Hematopoietic multipotent progenitor cell treated with erythropoietin and hydrocortisone succinate and interleukin-3 and kit ligand, for 17 days (in vitro differentiated cells): ENCODE measurements around the gene KLHDC8B.
"Not testable (repeated sequence)": the region's sequence is repeated elsewhere in the genome, so short reads cannot be mapped to it uniquely, and the experiment has no call there.

ENCODE experiments used
- DNase-seq: peaks from one replicate; pipeline ENCODE4 v3.0.0-alpha.2; 2015; ENCODE audit warnings: low spot score

KLHDC8B gene

GRCh38 chr3:49183873-49184272 is 12.5 kb downstream of the KLHDC8B start:
- DNase-seq, result no peak

DNA sequence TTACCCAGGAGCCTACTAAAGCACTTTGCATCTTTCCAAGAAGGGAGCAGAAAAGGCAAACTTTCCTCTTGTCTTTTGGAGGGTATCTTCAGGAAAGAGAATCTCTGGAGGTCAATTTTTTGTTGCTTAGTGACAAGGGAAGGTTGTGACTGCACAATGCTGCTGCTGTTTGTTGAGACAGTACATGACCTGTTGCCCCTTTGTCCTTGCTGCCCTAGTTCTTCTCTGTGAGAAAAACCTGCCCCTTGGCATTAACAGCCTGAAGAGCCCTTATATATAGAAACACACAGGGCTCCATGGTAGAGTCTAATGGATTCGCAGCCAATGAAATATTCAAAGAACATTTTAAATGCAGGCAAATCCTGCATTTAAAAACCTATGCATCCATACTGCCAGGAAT is 20.3 kb downstream of the KLHDC8B start:
- DNase-seq, result no peak

DNA sequence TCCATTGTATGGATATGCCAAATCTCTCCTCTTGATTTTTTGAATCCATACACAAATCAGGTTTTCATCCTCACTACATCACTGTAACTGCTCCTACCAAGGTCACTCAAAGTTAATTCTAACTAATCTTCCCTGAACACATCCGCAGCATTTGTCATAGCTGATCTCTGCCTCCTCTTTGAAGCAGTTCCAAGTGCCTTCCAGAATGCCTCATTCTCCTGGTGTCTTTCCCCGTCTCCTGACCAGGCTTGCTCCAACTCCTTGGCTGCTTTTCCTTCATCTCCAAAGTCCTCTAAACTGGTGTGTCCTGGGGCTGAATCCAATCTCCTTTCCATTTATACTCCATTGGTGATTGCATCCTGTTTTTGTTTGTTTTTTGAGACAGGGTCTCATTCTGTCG is 26.8 kb downstream of the KLHDC8B start:
- DNase-seq, result no peak

DNA sequence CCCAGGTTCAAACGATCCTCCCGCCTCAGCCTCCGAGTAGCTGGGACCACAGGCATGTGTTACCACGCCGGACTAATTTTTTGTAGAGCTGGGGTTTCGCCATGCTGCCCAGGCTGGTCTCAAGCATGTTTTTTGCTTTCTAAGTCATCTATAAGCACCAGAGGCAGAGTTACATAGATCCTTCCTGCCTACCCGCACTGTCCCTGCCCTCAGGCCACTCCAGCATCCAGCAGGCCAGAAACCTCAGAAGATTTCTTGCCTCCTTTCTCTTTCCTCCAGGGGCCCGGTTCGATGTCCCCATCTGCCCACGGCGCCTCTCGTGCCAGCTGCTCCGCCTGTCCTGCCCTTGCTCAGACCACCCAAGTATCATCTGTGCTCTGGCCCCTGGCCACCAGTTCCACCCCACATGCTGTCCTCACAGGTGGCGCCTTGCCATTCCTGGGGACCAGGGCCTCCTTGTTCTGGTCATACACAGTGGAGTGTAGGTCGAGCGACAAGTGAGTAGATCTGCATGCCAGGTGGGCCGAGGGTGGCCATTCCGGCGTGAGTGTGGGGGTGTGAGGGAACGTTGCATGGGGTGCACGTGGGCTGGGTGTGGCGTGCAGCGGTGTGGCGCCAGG is 27.3 kb downstream of the KLHDC8B start:
- DNase-seq, result no peak

DNA sequence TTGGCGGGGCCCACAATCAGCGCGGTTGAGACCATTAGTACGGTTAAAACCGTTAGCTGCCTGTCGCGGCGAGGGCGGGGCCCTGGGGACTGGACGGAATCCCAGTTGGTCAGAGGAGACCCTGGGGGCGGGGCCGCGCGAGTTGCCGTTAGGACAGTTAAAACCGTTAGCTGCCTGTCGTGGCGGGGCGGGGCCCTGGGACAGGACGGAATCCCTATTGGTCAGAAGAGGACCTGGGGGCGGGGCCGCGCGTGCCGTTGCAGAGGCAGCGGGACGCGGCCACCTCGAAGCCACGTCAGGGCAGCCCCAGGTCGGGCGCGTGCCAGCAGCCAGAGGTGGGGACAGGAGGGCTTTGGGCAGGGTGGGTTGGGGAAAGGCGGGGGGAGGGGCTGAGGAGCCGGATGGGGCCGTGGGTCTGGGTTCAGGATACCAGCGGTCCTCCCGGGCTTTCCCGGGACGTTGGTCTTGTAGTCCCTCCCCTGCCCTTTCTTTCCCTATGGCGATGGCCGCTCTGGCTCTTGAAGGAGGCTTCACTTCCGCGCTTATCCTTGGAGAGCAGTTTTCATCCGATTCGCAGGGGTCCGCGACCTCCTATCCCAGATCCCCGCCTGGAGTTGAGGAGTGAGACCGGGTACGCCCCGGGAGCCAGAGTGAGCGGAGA is 28.0 kb downstream of the KLHDC8B start:
- no peak for DNase-seq

DNA sequence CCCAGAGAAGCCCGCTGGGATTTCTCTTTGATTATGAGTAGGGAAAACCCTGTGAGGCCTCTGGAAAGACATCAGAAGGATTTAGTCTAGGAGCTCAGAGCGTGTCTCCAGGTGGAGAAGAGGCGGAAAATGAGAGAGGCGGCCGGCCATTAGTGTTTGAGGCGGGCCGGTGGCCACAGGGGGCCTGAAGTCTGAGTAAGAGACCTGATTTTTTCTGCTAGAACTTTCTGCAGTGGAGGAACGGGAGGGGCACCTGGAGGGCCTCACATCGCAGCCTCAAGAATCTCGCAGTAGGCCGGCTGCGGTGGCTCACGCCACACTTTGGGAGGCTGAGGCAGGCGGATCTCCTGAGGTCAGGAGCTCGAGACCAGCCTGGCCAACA is 28.5 kb downstream of the KLHDC8B start:
- no peak for DNase-seq

- DNase-seq, result no peak
Measured at GRCh38 chr3:49213541-49213943, 42.1 kb downstream of the KLHDC8B start.

GRCh38 chr3:49213998-49214397 is 42.6 kb downstream of the KLHDC8B start:
- no peak for DNase-seq

- DNase-seq, result not testable (repeated sequence)
Measured at GRCh38 chr3:49216687-49217086, 45.3 kb downstream of the KLHDC8B start.

- not testable (repeated sequence) for DNase-seq
Measured at GRCh38 chr3:49217108-49217507, 45.7 kb downstream of the KLHDC8B start.

DNA sequence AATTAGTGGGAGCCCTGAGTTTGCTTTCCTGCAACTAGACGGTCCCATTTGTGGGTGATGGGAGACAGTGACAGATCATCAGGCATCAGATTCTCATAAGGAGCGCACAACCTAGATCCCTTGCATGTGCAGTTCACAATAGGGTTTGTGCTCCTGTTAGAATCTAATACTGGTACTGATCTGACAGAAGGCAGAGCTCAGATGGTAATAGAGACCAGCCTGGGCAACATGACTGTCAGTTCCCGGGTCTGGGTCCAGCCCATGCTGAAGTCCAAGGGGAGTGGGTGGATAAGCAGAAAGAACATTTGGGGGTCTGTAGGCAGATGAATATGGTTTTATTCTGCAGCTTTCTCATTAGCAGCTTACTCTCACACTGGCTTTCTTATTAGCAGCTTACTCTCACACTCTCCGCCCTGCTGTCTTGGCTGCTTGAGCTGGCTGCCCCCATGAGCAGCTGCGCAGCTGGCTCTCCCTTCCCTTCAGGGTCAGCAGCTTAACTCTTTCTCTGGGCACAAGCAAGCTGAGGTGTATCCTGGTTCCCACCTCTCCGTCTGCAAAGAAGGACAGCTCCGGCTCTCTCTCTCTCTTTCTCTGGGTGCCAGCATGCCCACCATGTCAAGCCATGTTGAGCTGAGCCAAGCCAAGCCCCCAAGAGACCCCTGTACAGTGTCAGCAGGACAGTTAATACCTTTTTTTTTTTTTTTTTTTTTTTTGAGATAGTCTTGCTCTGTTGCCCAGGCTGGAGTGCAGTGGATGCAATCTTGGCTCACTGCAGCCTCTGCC is 46.5 kb downstream of the KLHDC8B start:
- DNase-seq, result no peak

GRCh38 chr3:49218471-49218989 is 47.1 kb downstream of the KLHDC8B start:
- peak; percentile 66 for DNase-seq

DNA sequence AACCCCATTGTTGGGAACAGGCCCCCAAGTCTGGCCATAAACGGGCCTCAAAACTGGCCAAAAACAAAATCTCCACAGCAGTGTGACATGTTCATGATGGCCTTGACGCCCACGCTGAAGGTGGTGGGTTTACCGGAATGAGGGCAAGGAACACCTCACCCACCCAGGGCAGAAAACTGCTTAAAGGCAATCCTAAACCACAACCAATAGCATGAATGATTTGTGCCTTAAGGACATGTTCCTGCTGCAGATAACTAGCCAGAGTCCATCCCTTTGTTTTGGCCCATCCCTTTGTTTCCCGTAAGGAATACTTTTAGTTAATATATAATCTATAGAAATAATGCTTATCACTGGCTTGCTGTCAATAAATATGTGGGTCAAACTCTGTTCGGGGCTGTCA is 47.7 kb downstream of the KLHDC8B start:
- no peak for DNase-seq

- not testable (repeated sequence) for DNase-seq
Measured at GRCh38 chr3:49220985-49221563, 49.7 kb downstream of the KLHDC8B start.

- no peak for DNase-seq
Measured at GRCh38 chr3:49222002-49222401, 50.6 kb downstream of the KLHDC8B start.
